ENCODE results near the gene PFKFB3. TPM values are rescaled to one million over a fixed set of nuclear protein-coding genes. Genes with fewer than 3 reads are reported as not detected.
"Not testable (repeated sequence)": the region's sequence is repeated elsewhere in the genome, so short reads cannot be mapped to it uniquely, and the experiment has no call there.

The PFKFB3 gene
- total and polyA plus RNA-seq, 9 donors: 15.3 to 60.8 (median 40.2) TPM

GRCh38 chr10:6279540-6280267 lies 77.0 kb downstream of the PFKFB3 start:
- TF ChIP-seq CTCF (IDR thresholded peaks at IDR 0.05) (no peak), POLR2A (IDR thresholded peaks at IDR 0.05) (no peak), EP300 (IDR thresholded peaks at IDR 0.05) (no peak)
- 74 to 78% (median 75%) methylated on average over 15 of the region's 15 CpGs for WGBS, 3 donors
- no peaks in the 10 kb centered on the region for H3K36me3 ChIP-seq
- H3K27ac ChIP-seq: no peak overlapping the region
- no peak overlapping the region for H3K4me3 ChIP-seq
- intact Hi-C loops (cut with DNase I): no loop called here
- no peaks in the 10 kb centered on the region for H3K27me3 ChIP-seq
- no peak for DNase-seq
- no peaks in the 10 kb centered on the region for H3K4me1 ChIP-seq (ENCODE audit: insufficient read depth)
- H3K9me3 ChIP-seq: no peaks in the 10 kb centered on the region

- no peaks in the 10 kb centered on the region for H3K9me3 ChIP-seq
- H3K4me3 ChIP-seq: no peak overlapping the region
- no peak overlapping the region for H3K27ac ChIP-seq
- 80 to 93% (median 88%) methylated on average over 8 of the region's 8 CpGs for WGBS, 3 donors
- TF ChIP-seq POLR2A (IDR thresholded peaks at IDR 0.05) (no peak), EP300 (IDR thresholded peaks at IDR 0.05) (no peak), CTCF (IDR thresholded peaks at IDR 0.05) (no peak)
- H3K27me3 ChIP-seq: no peaks in the 10 kb centered on the region
- H3K4me1 ChIP-seq (ENCODE audit: insufficient read depth): no peaks in the 10 kb centered on the region
- DNase-seq: no peak
- no peaks in the 10 kb centered on the region for H3K36me3 ChIP-seq
- intact Hi-C loops (cut with DNase I): no loop called here
Measured at GRCh38 chr10:6280291-6280690, 77.6 kb downstream of the PFKFB3 start.

GRCh38 chr10:6282454-6282958 lies 79.8 kb downstream of the PFKFB3 start:
- WGBS, 3 donors: 95 to 97% (median 97%) methylated on average over 5 of the region's 5 CpGs
- TF ChIP-seq EP300 (IDR thresholded peaks at IDR 0.05) (no peak), POLR2A (IDR thresholded peaks at IDR 0.05) (no peak), CTCF (IDR thresholded peaks at IDR 0.05) (no peak)
- H3K4me1 ChIP-seq (ENCODE audit: insufficient read depth): no peaks in the 10 kb centered on the region
- intact Hi-C loops (cut with DNase I): no loop called here
- H3K27me3 ChIP-seq: no peaks in the 10 kb centered on the region
- no peak overlapping the region for H3K4me3 ChIP-seq
- no peaks in the 10 kb centered on the region for H3K36me3 ChIP-seq
- H3K9me3 ChIP-seq: no peaks in the 10 kb centered on the region
- H3K27ac ChIP-seq: no peak overlapping the region
- no peak for DNase-seq

- Histone ChIP-seq H3K27ac (no peak overlapping the region), H3K4me1 (ENCODE audit: insufficient read depth) (no peaks in the 10 kb centered on the region), H3K9me3 (no peaks in the 10 kb centered on the region), H3K27me3 (no peaks in the 10 kb centered on the region), H3K4me3 (no peak overlapping the region), H3K36me3 (no peaks in the 10 kb centered on the region)
- no peak for TF ChIP-seq EP300 (IDR thresholded peaks at IDR 0.05)
- TF ChIP-seq CTCF (IDR thresholded peaks at IDR 0.05): no peak
- TF ChIP-seq POLR2A (IDR thresholded peaks at IDR 0.05): no peak
- DNase-seq: no peak
- WGBS, 3 donors: 91 to 96% (median 96%) methylated on average over 8 of the region's 8 CpGs
- intact Hi-C loops (cut with DNase I): no loop called here
Measured at GRCh38 chr10:6283655-6284054, 80.9 kb downstream of the PFKFB3 start.

GRCh38 chr10:6290621-6291020 lies 87.9 kb downstream of the PFKFB3 start:
- H3K4me1 ChIP-seq (ENCODE audit: insufficient read depth); H3K36me3 ChIP-seq; intact Hi-C loops (cut with DNase I); H3K4me3 ChIP-seq; H3K9me3 ChIP-seq; DNase-seq; H3K27me3 ChIP-seq; H3K27ac ChIP-seq: not testable (repeated sequence)
- WGBS, 3 donors: 94 to 96% (median 95%) methylated on average over 3 of the region's 3 CpGs
